GM19452 (cell line): ENCODE data around the gene PHACTR1.
A peak's percentile ranks its signal among the peaks of the same experiment; 100 is the strongest.

ENCODE experiments used
- ATAC-seq: cut with Tn5 transposase; IDR thresholded peaks from one replicate; pipeline ENCODE4 v1.9.1; 2021; ENCODE audit not compliant: unreplicated experiment

The PHACTR1 gene

GRCh38 chr6:13328076-13328874 lies 611.7 kb downstream of the PHACTR1 start, which contains the start of gene TBC1D7:
Gene TBC1D7, minus strand, starts transcription at chr6:13328537. Its CDS starts 1,639 bp downstream, at chr6:13326898.
- peak; percentile 91 for ATAC-seq

- ATAC-seq = no peak
Measured at GRCh38 chr6:13328875-13329183, 612.3 kb downstream of the PHACTR1 start.

GRCh38 chr6:13331516-13332348 lies 615.2 kb downstream of the PHACTR1 start:
- no peak for ATAC-seq

GRCh38 chr6:13332349-13332706 lies 615.8 kb downstream of the PHACTR1 start:
- ATAC-seq = no peak

GRCh38 chr6:13334953-13335352 lies 618.4 kb downstream of the PHACTR1 start:
- ATAC-seq = no peak

GRCh38 chr6:13336553-13336952 lies 620.0 kb downstream of the PHACTR1 start:
- ATAC-seq = no peak

GRCh38 chr6:13338038-13338437 lies 621.5 kb downstream of the PHACTR1 start:
- no peak for ATAC-seq
